ENCODE data around the gene CD99.

DNA sequence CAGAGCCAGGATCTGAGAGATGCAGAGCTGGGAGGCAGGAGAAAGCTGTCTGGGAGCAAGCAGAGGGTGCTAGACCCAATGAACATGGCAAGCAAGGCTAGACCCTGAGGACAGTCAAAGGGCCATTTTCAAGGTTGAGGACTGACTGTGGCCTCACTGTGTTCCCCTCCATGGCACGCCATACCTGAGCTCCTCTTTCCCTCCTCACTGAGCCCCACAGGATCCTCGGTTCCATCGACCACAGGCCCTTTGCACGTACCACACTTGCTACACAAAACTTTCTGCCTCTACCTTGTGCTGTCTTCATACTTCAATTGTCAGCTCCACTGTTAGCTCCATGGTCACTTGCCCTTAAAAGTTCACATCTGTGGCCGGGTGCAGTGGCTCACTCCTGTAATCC, 45.5 kb upstream of the CD99 start:
- TF ChIP-seq, protein P1, sequence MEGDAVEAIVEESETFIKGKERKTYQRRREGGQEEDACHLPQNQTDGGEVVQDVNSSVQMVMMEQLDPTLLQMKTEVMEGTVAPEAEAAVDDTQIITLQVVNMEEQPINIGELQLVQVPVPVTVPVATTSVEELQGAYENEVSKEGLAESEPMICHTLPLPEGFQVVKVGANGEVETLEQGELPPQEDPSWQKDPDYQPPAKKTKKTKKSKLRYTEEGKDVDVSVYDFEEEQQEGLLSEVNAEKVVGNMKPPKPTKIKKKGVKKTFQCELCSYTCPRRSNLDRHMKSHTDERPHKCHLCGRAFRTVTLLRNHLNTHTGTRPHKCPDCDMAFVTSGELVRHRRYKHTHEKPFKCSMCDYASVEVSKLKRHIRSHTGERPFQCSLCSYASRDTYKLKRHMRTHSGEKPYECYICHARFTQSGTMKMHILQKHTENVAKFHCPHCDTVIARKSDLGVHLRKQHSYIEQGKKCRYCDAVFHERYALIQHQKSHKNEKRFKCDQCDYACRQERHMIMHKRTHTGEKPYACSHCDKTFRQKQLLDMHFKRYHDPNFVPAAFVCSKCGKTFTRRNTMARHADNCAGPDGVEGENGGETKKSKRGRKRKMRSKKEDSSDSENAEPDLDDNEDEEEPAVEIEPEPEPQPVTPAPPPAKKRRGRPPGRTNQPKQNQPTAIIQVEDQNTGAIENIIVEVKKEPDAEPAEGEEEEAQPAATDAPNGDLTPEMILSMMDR (IDR thresholded peaks at IDR 0.05; ENCODE audit: borderline replicate concordance, extremely low read depth, low read length, poor library complexity, severe bottlenecking), result no peak
- TF ChIP-seq EZH2 (IDR thresholded peaks at IDR 0.05; ENCODE audit: borderline replicate concordance, low read depth, low read length, severe bottlenecking), result no peak
